Fibroblast of lung (primary cell): ENCODE measurements around the gene KIF4A. TPM values are rescaled to one million over a fixed set of nuclear protein-coding genes. Genes with fewer than 3 reads are reported as not detected.

ENCODE experiments used
- DNase-seq, 2 donors: peaks; one replicate each; pipeline versions ENCODE4 v3.0.0 to v3.0.0-alpha.2; 2010; ENCODE audit warnings: low read depth in 2 of 2
- H2AFZ ChIP-seq: 2 replicates; pipeline ENCODE4 v1.5.1; 2012; ENCODE audit warnings: low read length, control low read depth, inconsistent platforms
- H3K27ac ChIP-seq: 2 replicates; pipeline ENCODE4 v1.5.1; 2011; ENCODE audit warnings: low read length, control low read depth; ENCODE audit not compliant: insufficient read depth
- H3K27me3 ChIP-seq: 2 replicates; pipeline ENCODE4 v1.5.1; 2011; ENCODE audit warnings: mild to moderate bottlenecking, low read length; ENCODE audit not compliant: control insufficient read depth, insufficient read depth
- H3K36me3 ChIP-seq: 2 replicates; pipeline ENCODE4 v1.5.1; 2011; ENCODE audit warnings: low read length; ENCODE audit not compliant: control insufficient read depth, insufficient read depth
- H3K4me1 ChIP-seq: 2 replicates; pipeline ENCODE4 v1.5.1; 2011; ENCODE audit warnings: low read length; ENCODE audit not compliant: control insufficient read depth, insufficient read depth; ENCODE audit errors: extremely low read depth
- H3K4me2 ChIP-seq: 2 replicates; pipeline ENCODE4 v1.5.1; 2011; ENCODE audit warnings: low read length, control low read depth; ENCODE audit not compliant: insufficient read depth; ENCODE audit errors: extremely low read depth
- H3K4me3 ChIP-seq, 4 experiments: fragments of 200-600 bp in 1 of 4; sonication (generic) in 1 of 4; replicated peaks in 1 of 4; 2 replicates each; pipeline ENCODE4 v1.5.1; 2011 to 2016; ENCODE audit warnings: low read length in 4 of 4, low read depth in 3 of 4, mild to moderate bottlenecking in 3 of 4, control low read depth in 2 of 4, inconsistent platforms in 1 of 4, mixed read lengths in 1 of 4; ENCODE audit not compliant: insufficient read depth in 1 of 4; ENCODE audit errors: control extremely low read depth in 1 of 4
- H3K79me2 ChIP-seq: 2 replicates; pipeline ENCODE4 v1.5.1; 2012; ENCODE audit warnings: mild to moderate bottlenecking, low read length, inconsistent platforms; ENCODE audit not compliant: control insufficient read depth, insufficient read depth
- H3K9ac ChIP-seq: 2 replicates; pipeline ENCODE4 v1.5.1; 2011; ENCODE audit warnings: mild to moderate bottlenecking, low read length, control low read depth; ENCODE audit not compliant: insufficient read depth
- H3K9me3 ChIP-seq: 2 replicates; pipeline ENCODE4 v1.5.1; 2012; ENCODE audit warnings: low read depth, low read length; ENCODE audit not compliant: control insufficient read depth, insufficient read depth
- H4K20me1 ChIP-seq: 2 replicates; pipeline ENCODE4 v1.5.1; 2011; ENCODE audit warnings: low read length; ENCODE audit not compliant: control insufficient read depth, insufficient read depth; ENCODE audit errors: extremely low read depth
- CTCF ChIP-seq, 2 donors: IDR thresholded peaks in 1 of 2; conservative IDR thresholded peaks in 1 of 2; 1 replicate in 1 of 2; 2 replicates in 1 of 2; pipeline ENCODE4 v1.5.1; 2011 to 2012; ENCODE audit warnings: low read length in 2 of 2, control low read depth in 1 of 2, inconsistent platforms in 1 of 2, low read depth in 1 of 2, mild to moderate bottlenecking in 1 of 2
- EZH2 ChIP-seq: IDR thresholded peaks from 2 replicates; pipeline ENCODE4 v1.5.1; 2012; ENCODE audit warnings: low read length, control low read depth, mild to moderate bottlenecking; ENCODE audit errors: missing control alignments
- polyA plus RNA-seq, 2 donors: library from polyadenylated mRNA; depleted of rRNA in 1 of 2; stranded (reverse) in 1 of 2; unstranded in 1 of 2; fragments of >200 nt; gene quantifications; 2 replicates each; pipeline ENCODE4 v1.2.1, GENCODE V29; 2011 to 2012; ENCODE audit warnings: missing spikeins in 1 of 2
- total RNA-seq: library from RNA; depleted of rRNA; stranded (reverse); fragments of >200 nt; gene quantifications from 2 replicates; pipeline ENCODE4 v1.2.1, GENCODE V29; 2014

KIF4A gene
- total and polyA plus RNA-seq, 2 donors (not counting 1 experiment from before 2014, with no cell fraction given): 5.6 to 7.1 TPM

GRCh38 chrX:70353514-70353913 is 63.6 kb downstream of the KIF4A start:
- no peak overlapping the region for H3K4me3 ChIP-seq
- H3K27me3 ChIP-seq: no peaks in the 10 kb centered on the region
- H3K9me3 ChIP-seq: no peaks in the 10 kb centered on the region
- no peaks in the 10 kb centered on the region for H3K36me3 ChIP-seq
- H3K79me2 ChIP-seq: no peaks in the 10 kb centered on the region
- no peaks in the 10 kb centered on the region for H3K4me1 ChIP-seq
- TF ChIP-seq EZH2: no peak
- no peak for TF ChIP-seq CTCF (conservative IDR thresholded peaks at IDR 0.05 in 1 of 2, IDR thresholded peaks at IDR 0.05 in 1 of 2; ENCODE audit: low read depth in 1 of 2, low read length in 2 of 2)
- no peak for DNase-seq
- no peak overlapping the region for H3K27ac ChIP-seq
- no peak overlapping the region for H3K4me2 ChIP-seq
- H3K9ac ChIP-seq: no peak overlapping the region
- H2AFZ ChIP-seq: no peak overlapping the region
- H4K20me1 ChIP-seq: no peaks in the 10 kb centered on the region

GRCh38 chrX:70354716-70355115 is 64.8 kb downstream of the KIF4A start:
- no peak overlapping the region for H3K4me2 ChIP-seq
- H3K27me3 ChIP-seq: no peaks in the 10 kb centered on the region
- H3K36me3 ChIP-seq: no peaks in the 10 kb centered on the region
- TF ChIP-seq EZH2 (no peak), CTCF (conservative IDR thresholded peaks at IDR 0.05 in 1 of 2, IDR thresholded peaks at IDR 0.05 in 1 of 2; ENCODE audit: low read depth in 1 of 2, low read length in 2 of 2) (no peak)
- H3K9me3 ChIP-seq: no peaks in the 10 kb centered on the region
- no peak overlapping the region for H2AFZ ChIP-seq
- no peak overlapping the region for H3K27ac ChIP-seq
- DNase-seq: peak in 1 of 2 donors; percentile 2
- no peaks in the 10 kb centered on the region for H3K4me1 ChIP-seq
- no peak overlapping the region for H3K4me3 ChIP-seq
- H3K79me2 ChIP-seq: no peaks in the 10 kb centered on the region
- H3K9ac ChIP-seq: no peak overlapping the region
- H4K20me1 ChIP-seq: no peaks in the 10 kb centered on the region

GRCh38 chrX:70359458-70359857 is 69.6 kb downstream of the KIF4A start:
- TF ChIP-seq CTCF (conservative IDR thresholded peaks at IDR 0.05 in 1 of 2, IDR thresholded peaks at IDR 0.05 in 1 of 2; ENCODE audit: low read depth in 1 of 2, low read length in 2 of 2) (no peak), EZH2 (no peak)
- H3K4me2 ChIP-seq: no peak overlapping the region
- H3K79me2 ChIP-seq: no peaks in the 10 kb centered on the region
- no peaks in the 10 kb centered on the region for H3K27me3 ChIP-seq
- H4K20me1 ChIP-seq: no peaks in the 10 kb centered on the region
- H3K4me3 ChIP-seq: no peak overlapping the region
- no peak overlapping the region for H2AFZ ChIP-seq
- H3K36me3 ChIP-seq: no peaks in the 10 kb centered on the region
- H3K9ac ChIP-seq: no peak overlapping the region
- no peak overlapping the region for H3K27ac ChIP-seq
- H3K4me1 ChIP-seq: no peaks in the 10 kb centered on the region
- no peaks in the 10 kb centered on the region for H3K9me3 ChIP-seq
- no peak for DNase-seq
